ENCODE results near the gene IARS2. TPM values are rescaled to one million over a fixed set of nuclear protein-coding genes. Genes with fewer than 3 reads are reported as not detected.

IARS2 gene
- total RNA-seq, 1 experiment from 2014 or later = 73.9 TPM

DNA sequence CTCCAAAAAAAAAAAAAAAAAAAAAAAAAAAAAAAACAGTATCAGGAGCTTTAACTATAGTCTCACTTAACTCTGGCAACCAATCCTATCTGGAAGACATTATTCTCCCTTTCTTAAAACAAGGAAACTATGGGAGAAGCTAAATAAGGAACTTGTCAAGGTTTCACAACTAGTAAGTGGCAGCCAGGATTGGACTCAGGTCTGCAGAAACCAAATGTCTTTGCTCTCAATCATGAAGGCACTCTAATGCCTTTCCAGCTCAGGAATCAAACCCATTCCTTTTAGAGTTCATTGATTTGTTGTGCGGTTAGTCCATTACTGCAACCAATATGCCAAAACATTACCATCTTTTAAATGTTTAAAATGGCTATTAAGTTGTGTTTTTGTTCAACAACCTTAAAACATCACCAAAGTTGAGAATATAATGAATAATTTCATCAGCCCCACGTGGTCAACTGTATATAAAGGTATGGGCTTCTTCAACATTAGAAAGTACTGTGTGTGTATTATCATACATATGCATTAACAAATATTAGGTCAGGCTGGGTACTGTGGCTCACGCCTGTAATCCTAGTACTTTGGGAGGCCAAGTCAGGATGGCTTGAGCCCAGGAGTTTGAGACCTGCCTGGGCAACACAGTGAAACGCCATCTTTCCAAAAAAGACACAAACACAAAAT, 49.1 kb upstream of the IARS2 start:
- ChIA-PET CTCF (interaction anchor here (0.8 kb wide), 1 partner anchor 9 kb away, joined by 6 read pairs; no protein-coding TSS in a partner anchor), POLR2A (interaction anchor here (0.5 kb wide), 1 partner anchor 44 kb away, joined by 3 read pairs; no protein-coding TSS in a partner anchor)
- Mint-ChIP-seq H3K4me3 (peak overlapping the region; percentile 95), H3K4me1 (peaks cover 12% of the 10 kb centered on the region; the same call in 1 of the 2 replicates), H3K9me3 (no peaks in the 10 kb centered on the region), H3K36me3 (peaks cover 7% of the 10 kb centered on the region; the same call in 1 of the 2 replicates), H3K27me3 (ENCODE audit: low read depth) (no peaks in the 10 kb centered on the region), H3K27ac (no peak overlapping the region)
- ATAC-seq = no peak
- DNase-seq (ENCODE audit: low spot score) = no peak
- TF ChIP-seq ERG (CRISPR knock-in tag; IDR thresholded peaks at IDR 0.05) = no peak
- TF ChIP-seq NFATC4 (CRISPR knock-in tag; IDR thresholded peaks at IDR 0.05) = no peak
- no peak for TF ChIP-seq E2F4 (CRISPR knock-in tag; IDR thresholded peaks at IDR 0.05; ENCODE audit: borderline replicate concordance, low read depth)
- no peak for TF ChIP-seq ATF3 (CRISPR knock-in tag; conservative IDR thresholded peaks at IDR 0.05)

GRCh38 chr1:220045356-220046051, 48.4 kb upstream of the IARS2 start:
- CTCF ChIA-PET = interaction anchor here (0.6 to 1.5 kb wide), 8 partner anchors 14 to 206 kb away, joined by 3 to 7 read pairs (median 3); partner anchors contain the start of genes BPNT1 and IARS2
- Mint-ChIP-seq H3K36me3 (0 out of 2 replicates have a peak, but pooled peaks cover 3% of the 10 kb centered on the region), H3K27me3 (ENCODE audit: low read depth) (no peaks in the 10 kb centered on the region), H3K27ac (peak overlapping the region; percentile 97), H3K4me3 (peak overlapping the region; percentile 95), H3K9me3 (no peaks in the 10 kb centered on the region), H3K4me1 (peaks cover 12% of the 10 kb centered on the region; the same call in 1 of the 2 replicates)
- TF ChIP-seq ZNF121 (CRISPR knock-in tag; IDR thresholded peaks at IDR 0.05) (peak; percentile 84), ZNF396 (CRISPR knock-in tag; IDR thresholded peaks at IDR 0.05; ENCODE audit: borderline replicate concordance) (no peak)
- POLR2A ChIA-PET = no interaction called here
- no peak for DNase-seq (ENCODE audit: low spot score)
- ATAC-seq = no peak

DNA sequence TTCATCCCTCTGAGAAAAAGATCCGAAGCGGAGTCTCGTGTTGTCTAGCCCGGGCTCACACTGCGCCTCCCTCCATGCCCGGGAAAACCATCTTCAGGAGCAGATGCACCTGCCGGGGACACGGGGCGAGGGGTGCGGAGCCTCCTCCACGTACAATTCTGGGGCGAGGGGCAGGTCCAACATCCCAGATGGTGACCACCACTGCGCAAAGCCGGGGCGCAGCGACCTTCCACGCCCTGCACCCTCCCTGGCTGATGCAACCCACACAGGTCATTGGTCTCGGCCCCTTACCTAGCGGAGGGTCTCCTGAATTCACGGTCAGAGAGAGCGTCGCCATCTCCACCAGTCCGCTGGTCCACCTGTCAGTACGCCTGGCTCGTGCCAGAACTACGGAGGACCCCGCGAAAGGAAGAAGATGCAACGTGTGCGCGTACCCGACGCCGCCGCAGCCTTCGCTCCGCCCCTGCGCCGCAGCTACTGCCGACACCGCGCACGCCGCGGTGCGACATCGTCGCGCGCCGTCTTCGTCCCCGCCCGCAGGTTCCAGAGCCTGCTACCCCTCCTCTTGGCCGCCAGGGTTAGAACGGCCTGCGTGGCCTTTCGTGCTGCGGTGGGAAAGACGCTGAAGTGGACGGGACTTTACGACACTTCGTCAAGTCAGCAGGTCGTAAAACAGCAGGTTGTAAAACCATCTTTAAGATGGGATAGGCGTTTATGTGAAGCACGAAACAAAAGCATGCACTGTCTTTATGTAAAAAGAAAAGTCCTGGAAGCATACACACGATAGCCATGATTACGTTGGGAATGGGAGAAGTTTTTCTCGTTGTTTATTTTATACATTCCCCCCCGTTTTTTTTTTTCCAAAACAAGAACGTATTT, 47.6 kb upstream of the IARS2 start, which contains the start of gene EPRS1:
TSS of gene EPRS1 (minus strand) at position 454 of the 879 bp plus-strand sequence. CDS start at position 337, 117 bp downstream.
- peaks cover 12% of the 10 kb centered on the region; the same call in 1 of the 2 replicates for H3K4me1 Mint-ChIP-seq
- H3K36me3 Mint-ChIP-seq = 0 out of 2 replicates have a peak, but pooled peaks cover 3% of the 10 kb centered on the region
- H3K9me3 Mint-ChIP-seq = no peaks in the 10 kb centered on the region
- H3K4me3 Mint-ChIP-seq = peak within 1 kb of the TSS; percentile 95
- peak within 1 kb of the TSS; percentile 97 for H3K27ac Mint-ChIP-seq
- ChIA-PET POLR2A (interaction anchor here (0.7 kb wide), 1 partner anchor 255 kb away, joined by 3 read pairs; no protein-coding TSS in a partner anchor), CTCF (interaction anchor here (0.6 to 1.5 kb wide), 8 partner anchors 14 to 207 kb away, joined by 3 to 7 read pairs (median 3); partner anchors contain the start of genes BPNT1 and IARS2)
- DNase-seq (ENCODE audit: low spot score) (peak; percentile 94), ATAC-seq (peak; percentile 100)
- no peaks in the 10 kb centered on the region for H3K27me3 Mint-ChIP-seq (ENCODE audit: low read depth)
- TF ChIP-seq SP1 (CRISPR knock-in tag; conservative IDR thresholded peaks at IDR 0.05) (peak; percentile 87), GABPB1 (CRISPR knock-in tag; IDR thresholded peaks at IDR 0.05) (peak; percentile 99), RORB (CRISPR knock-in tag; IDR thresholded peaks at IDR 0.05) (no peak), ESRRA (CRISPR knock-in tag; IDR thresholded peaks at IDR 0.05; ENCODE audit: borderline replicate concordance) (0 out of 2 replicates have a peak, but pooled peaks have one; percentile 29)
- TF ChIP-seq, protein P1, sequence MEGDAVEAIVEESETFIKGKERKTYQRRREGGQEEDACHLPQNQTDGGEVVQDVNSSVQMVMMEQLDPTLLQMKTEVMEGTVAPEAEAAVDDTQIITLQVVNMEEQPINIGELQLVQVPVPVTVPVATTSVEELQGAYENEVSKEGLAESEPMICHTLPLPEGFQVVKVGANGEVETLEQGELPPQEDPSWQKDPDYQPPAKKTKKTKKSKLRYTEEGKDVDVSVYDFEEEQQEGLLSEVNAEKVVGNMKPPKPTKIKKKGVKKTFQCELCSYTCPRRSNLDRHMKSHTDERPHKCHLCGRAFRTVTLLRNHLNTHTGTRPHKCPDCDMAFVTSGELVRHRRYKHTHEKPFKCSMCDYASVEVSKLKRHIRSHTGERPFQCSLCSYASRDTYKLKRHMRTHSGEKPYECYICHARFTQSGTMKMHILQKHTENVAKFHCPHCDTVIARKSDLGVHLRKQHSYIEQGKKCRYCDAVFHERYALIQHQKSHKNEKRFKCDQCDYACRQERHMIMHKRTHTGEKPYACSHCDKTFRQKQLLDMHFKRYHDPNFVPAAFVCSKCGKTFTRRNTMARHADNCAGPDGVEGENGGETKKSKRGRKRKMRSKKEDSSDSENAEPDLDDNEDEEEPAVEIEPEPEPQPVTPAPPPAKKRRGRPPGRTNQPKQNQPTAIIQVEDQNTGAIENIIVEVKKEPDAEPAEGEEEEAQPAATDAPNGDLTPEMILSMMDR (IDR thresholded peaks at IDR 0.05) = peak; percentile 33; the same call in 1 of the 2 replicates
- TF ChIP-seq, protein P2, sequence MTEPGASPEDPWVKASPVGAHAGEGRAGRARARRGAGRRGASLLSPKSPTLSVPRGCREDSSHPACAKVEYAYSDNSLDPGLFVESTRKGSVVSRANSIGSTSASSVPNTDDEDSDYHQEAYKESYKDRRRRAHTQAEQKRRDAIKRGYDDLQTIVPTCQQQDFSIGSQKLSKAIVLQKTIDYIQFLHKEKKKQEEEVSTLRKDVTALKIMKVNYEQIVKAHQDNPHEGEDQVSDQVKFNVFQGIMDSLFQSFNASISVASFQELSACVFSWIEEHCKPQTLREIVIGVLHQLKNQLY (CRISPR knock-in tag; IDR thresholded peaks at IDR 0.05) = peak; percentile 64; the same call in 1 of the 2 replicates
- TF ChIP-seq, protein P3, sequence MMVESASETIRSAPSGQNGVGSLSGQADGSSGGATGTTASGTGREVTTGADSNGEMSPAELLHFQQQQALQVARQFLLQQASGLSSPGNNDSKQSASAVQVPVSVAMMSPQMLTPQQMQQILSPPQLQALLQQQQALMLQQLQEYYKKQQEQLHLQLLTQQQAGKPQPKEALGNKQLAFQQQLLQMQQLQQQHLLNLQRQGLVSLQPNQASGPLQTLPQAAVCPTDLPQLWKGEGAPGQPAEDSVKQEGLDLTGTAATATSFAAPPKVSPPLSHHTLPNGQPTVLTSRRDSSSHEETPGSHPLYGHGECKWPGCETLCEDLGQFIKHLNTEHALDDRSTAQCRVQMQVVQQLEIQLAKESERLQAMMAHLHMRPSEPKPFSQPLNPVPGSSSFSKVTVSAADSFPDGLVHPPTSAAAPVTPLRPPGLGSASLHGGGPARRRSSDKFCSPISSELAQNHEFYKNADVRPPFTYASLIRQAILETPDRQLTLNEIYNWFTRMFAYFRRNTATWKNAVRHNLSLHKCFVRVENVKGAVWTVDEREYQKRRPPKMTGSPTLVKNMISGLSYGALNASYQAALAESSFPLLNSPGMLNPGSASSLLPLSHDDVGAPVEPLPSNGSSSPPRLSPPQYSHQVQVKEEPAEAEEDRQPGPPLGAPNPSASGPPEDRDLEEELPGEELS (CRISPR knock-in tag; IDR thresholded peaks at IDR 0.05) = peak; percentile 75
- TF ChIP-seq, protein P4, sequence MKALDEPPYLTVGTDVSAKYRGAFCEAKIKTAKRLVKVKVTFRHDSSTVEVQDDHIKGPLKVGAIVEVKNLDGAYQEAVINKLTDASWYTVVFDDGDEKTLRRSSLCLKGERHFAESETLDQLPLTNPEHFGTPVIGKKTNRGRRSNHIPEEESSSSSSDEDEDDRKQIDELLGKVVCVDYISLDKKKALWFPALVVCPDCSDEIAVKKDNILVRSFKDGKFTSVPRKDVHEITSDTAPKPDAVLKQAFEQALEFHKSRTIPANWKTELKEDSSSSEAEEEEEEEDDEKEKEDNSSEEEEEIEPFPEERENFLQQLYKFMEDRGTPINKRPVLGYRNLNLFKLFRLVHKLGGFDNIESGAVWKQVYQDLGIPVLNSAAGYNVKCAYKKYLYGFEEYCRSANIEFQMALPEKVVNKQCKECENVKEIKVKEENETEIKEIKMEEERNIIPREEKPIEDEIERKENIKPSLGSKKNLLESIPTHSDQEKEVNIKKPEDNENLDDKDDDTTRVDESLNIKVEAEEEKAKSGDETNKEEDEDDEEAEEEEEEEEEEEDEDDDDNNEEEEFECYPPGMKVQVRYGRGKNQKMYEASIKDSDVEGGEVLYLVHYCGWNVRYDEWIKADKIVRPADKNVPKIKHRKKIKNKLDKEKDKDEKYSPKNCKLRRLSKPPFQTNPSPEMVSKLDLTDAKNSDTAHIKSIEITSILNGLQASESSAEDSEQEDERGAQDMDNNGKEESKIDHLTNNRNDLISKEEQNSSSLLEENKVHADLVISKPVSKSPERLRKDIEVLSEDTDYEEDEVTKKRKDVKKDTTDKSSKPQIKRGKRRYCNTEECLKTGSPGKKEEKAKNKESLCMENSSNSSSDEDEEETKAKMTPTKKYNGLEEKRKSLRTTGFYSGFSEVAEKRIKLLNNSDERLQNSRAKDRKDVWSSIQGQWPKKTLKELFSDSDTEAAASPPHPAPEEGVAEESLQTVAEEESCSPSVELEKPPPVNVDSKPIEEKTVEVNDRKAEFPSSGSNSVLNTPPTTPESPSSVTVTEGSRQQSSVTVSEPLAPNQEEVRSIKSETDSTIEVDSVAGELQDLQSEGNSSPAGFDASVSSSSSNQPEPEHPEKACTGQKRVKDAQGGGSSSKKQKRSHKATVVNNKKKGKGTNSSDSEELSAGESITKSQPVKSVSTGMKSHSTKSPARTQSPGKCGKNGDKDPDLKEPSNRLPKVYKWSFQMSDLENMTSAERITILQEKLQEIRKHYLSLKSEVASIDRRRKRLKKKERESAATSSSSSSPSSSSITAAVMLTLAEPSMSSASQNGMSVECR (CRISPR knock-in tag; IDR thresholded peaks at IDR 0.05; ENCODE audit: borderline replicate concordance) = peak; percentile 47; the same call in 1 of the 2 replicates

All from WTC11 (cell line).